Nucleus accumbens (tissue), 56 donors: Measurements from ENCODE around the gene UNC50.
"Not testable (repeated sequence)": the region's sequence is repeated elsewhere in the genome, so short reads cannot be mapped to it uniquely, and the experiment has no call there.

Experiments
- DNase-seq, 56 donors: peaks; one replicate each; lab custom pipeline; 2025; lab: John Stamatoyannopoulos, UW

The UNC50 gene

GRCh38 chr2:98658816-98659490 lies 50.6 kb downstream of the UNC50 start:
- no peak for DNase-seq

- not testable (repeated sequence) for DNase-seq
Measured at GRCh38 chr2:98659491-98659840, 51.1 kb downstream of the UNC50 start.

- DNase-seq: no peak
Measured at GRCh38 chr2:98663511-98664090, 55.2 kb downstream of the UNC50 start.

- DNase-seq: no peak
Measured at GRCh38 chr2:98664323-98664722, 55.9 kb downstream of the UNC50 start.

- DNase-seq: no peak
Measured at GRCh38 chr2:98665677-98666076, 57.3 kb downstream of the UNC50 start.
